ENCODE results near the gene GABBR2.

DNA sequence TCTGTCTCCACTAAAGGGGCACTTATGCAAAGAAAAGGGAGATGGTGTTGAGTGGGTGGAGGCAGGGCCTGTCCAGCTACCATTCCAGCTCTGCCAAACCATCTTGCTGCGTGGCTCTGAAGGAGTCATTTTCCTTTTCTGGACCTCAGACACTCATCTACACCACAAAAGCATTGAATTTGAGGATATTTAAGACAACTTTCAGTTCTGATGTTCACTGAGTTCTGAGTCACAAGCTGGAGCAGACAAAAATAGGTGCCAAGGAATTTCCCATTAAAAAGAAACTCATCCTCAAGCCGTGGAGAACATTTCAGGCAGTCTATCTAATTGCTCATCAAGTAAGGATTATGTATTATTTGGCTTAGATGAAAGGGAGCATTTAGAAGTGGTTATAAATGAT lies 258.2 kb downstream of the GABBR2 start:
- TF ChIP-seq, protein P1, sequence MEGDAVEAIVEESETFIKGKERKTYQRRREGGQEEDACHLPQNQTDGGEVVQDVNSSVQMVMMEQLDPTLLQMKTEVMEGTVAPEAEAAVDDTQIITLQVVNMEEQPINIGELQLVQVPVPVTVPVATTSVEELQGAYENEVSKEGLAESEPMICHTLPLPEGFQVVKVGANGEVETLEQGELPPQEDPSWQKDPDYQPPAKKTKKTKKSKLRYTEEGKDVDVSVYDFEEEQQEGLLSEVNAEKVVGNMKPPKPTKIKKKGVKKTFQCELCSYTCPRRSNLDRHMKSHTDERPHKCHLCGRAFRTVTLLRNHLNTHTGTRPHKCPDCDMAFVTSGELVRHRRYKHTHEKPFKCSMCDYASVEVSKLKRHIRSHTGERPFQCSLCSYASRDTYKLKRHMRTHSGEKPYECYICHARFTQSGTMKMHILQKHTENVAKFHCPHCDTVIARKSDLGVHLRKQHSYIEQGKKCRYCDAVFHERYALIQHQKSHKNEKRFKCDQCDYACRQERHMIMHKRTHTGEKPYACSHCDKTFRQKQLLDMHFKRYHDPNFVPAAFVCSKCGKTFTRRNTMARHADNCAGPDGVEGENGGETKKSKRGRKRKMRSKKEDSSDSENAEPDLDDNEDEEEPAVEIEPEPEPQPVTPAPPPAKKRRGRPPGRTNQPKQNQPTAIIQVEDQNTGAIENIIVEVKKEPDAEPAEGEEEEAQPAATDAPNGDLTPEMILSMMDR (IDR thresholded peaks at IDR 0.05), result no peak
- no peak for TF ChIP-seq POLR2A (IDR thresholded peaks at IDR 0.05; ENCODE audit: low read depth)
- TF ChIP-seq POLR2AphosphoS5 (IDR thresholded peaks at IDR 0.05), result no peak
